GM12878 (cell line): ENCODE measurements around the gene LRRC27. TPM values are rescaled to one million over a fixed set of nuclear protein-coding genes. Genes with fewer than 3 reads are reported as not detected.

Experiments
- ATAC-seq: fragments of 200-7000 bp; cut with Tn5 transposase; 3 replicates; pipeline ENCODE4 v1.9.1; 2020; ENCODE audit warnings: mild to moderate bottlenecking, moderate library complexity
- BruUV-seq: library from RNA; stranded (reverse); fragments of 400-500 nt; replicated peaks from 2 replicates; lab custom pipeline; 2021; lab: Mats Ljungman, UMichigan
- CTCF ChIA-PET: fragments of 300-600 bp; sonication (Branson Sonifier 250); formaldehyde crosslinking; extraction: SDS; loops from one replicate; lab custom pipeline; 2021; ENCODE audit warnings: inconsistent platforms; lab: Yijun Ruan, JAX
- POLR2A ChIA-PET: fragments of 350-600 bp; formaldehyde crosslinking; extraction: SDS; loops from one replicate; lab custom pipeline; 2021; ENCODE audit warnings: inconsistent platforms; lab: Charles Lee
- RAD21 ChIA-PET: fragments of 300-600 bp; sonication (Branson Sonifier 250); formaldehyde crosslinking; loops from one replicate; lab custom pipeline; 2023; ENCODE audit warnings: antibody characterized with exemption; ENCODE audit not compliant: unreplicated experiment; lab: Charles Lee
- SMC1A ChIA-PET: fragments of 300-600 bp; sonication (Branson Sonifier 250); formaldehyde crosslinking; loops from one replicate; lab custom pipeline; 2023; ENCODE audit not compliant: unreplicated experiment, uncharacterized antibody; lab: Charles Lee
- DNase-seq: peaks from one replicate; pipeline ENCODE4 v3.0.0-alpha.2; 2011; ENCODE audit warnings: low read depth, low spot score
- FAIRE-seq: peaks from 3 replicates; lab custom pipeline; 2011; peaks lifted over from hg19 to GRCh38; lab: Jason Lieb, UNC
- H2AFZ ChIP-seq: 2 replicates; pipeline ENCODE4 v1.6.0; 2011; ENCODE audit warnings: low read depth, low read length, control low read depth; ENCODE audit not compliant: control insufficient read depth
- H3K27ac ChIP-seq: 2 replicates; pipeline ENCODE4 v1.5.1; 2011; ENCODE audit warnings: control low read depth; ENCODE audit not compliant: control insufficient read depth, insufficient read depth
- H3K27me3 ChIP-seq, 2 experiments: replicated peaks in 1 of 2; 2 replicates each; pipeline versions ENCODE4 v1.6.0 to v1.6.1; 2011; ENCODE audit warnings: low read length in 1 of 2; ENCODE audit not compliant: control insufficient read depth in 2 of 2, insufficient read depth in 2 of 2
- H3K36me3 ChIP-seq, 2 experiments: 2 replicates each; pipeline ENCODE4 v1.5.1; 2011; ENCODE audit warnings: low read length in 1 of 2; ENCODE audit not compliant: control insufficient read depth in 2 of 2, insufficient read depth in 2 of 2
- H3K4me1 ChIP-seq: 2 replicates; pipeline ENCODE4 v1.6.1; 2011; ENCODE audit warnings: mild to moderate bottlenecking, low read length, moderate library complexity, mixed read lengths; ENCODE audit not compliant: control insufficient read depth, insufficient read depth
- H3K4me2 ChIP-seq: 2 replicates; pipeline ENCODE4 v1.6.0; 2011; ENCODE audit warnings: control low read depth; ENCODE audit not compliant: control insufficient read depth, insufficient read depth
- H3K4me3 ChIP-seq: fragments of 200-600 bp; sonication (generic); 2 replicates; pipeline ENCODE4 v1.5.1; 2016
- H3K79me2 ChIP-seq: 2 replicates; pipeline ENCODE4 v1.6.0; 2011; ENCODE audit warnings: low read length; ENCODE audit not compliant: control insufficient read depth, insufficient read depth
- H3K9ac ChIP-seq: 2 replicates; pipeline ENCODE4 v1.8.0; 2011; ENCODE audit warnings: low read length, control low read depth, mixed read lengths; ENCODE audit not compliant: control insufficient read depth, insufficient read depth
- H3K9me3 ChIP-seq: replicated peaks from 3 replicates; pipeline ENCODE4 v1.5.1; 2011; ENCODE audit warnings: mild to moderate bottlenecking, low read length; ENCODE audit not compliant: control insufficient read depth, insufficient read depth
- H4K20me1 ChIP-seq: 2 replicates; pipeline ENCODE4 v1.6.0; 2011; ENCODE audit not compliant: control insufficient read depth, insufficient read depth
- ZNF622 ChIP-seq: fragments of 450-650 bp; IDR thresholded peaks from 2 replicates; pipeline ENCODE4 v1.6.1; 2017; ENCODE audit warnings: mild to moderate bottlenecking, inconsistent platforms
- WGBS: methylation state at CpG from one replicate; pipeline ENCODE4 v1.1.6; 2016; ENCODE audit warnings: low lambda C conversion rate; ENCODE audit not compliant: insufficient replicate concordance, insufficient coverage; ENCODE audit errors: missing lambda C conversion rate; 5-methylcytosine and 5-hydroxymethylcytosine counted together
- in situ Hi-C: fragments of 300-500 bp; cut with MboI; formaldehyde crosslinking; loops from 9 replicates; pipeline ENCODE4 v1.14.3; 2018; ENCODE audit warnings: mixed read lengths
- intact Hi-C: fragments of 100-400 bp; cut with micrococcal nuclease; formaldehyde crosslinking; loops from one replicate; pipeline ENCODE4 v1.14.2; 2022; ENCODE audit not compliant: unreplicated experiment
- polyA plus RNA-seq, 11 experiments: library from polyadenylated mRNA; depleted of rRNA in 4 of 11; unstranded in 6 of 11; stranded (reverse) in 5 of 11; fragments of >200 nt; fragmentation: Nextera tagmentation in 4 of 11; fragmentation: Illumina TruSeq in 1 of 11; extraction: Ambion mirVana in 4 of 11; extraction: Trizol in 1 of 11; gene quantifications; 1 replicate in 1 of 11; 2 replicates in 10 of 11; pipeline versions ENCODE4 v1.2.1 to v1.2.3, GENCODE V29; 2011 to 2016; ENCODE audit warnings: inconsistent platforms in 2 of 11, missing spikeins in 2 of 11, low read depth in 1 of 11
- total RNA-seq, 4 experiments: library from RNA; depleted of rRNA in 3 of 4; stranded (reverse); fragments of >200 nt in 3 of 4; fragmentation: Illumina TruSeq in 1 of 4; extraction: Trizol in 1 of 4; gene quantifications; 2 replicates each; pipeline versions ENCODE4 v1.2.1 to v1.2.3, GENCODE V29; 2013 to 2021
- TF ChIP-seq, protein P1 (sequence below): fragments of 450-650 bp; IDR thresholded peaks from 2 replicates; pipeline ENCODE4 v1.6.1; 2016; ENCODE audit warnings: mild to moderate bottlenecking, moderate library complexity, borderline replicate concordance
- TF ChIP-seq, protein P2 (sequence below): fragments of 450-650 bp; IDR thresholded peaks from 2 replicates; pipeline ENCODE4 v1.6.1; 2017; ENCODE audit warnings: borderline replicate concordance

The LRRC27 gene
- total and polyA plus RNA-seq, 10 of the 15 experiments (the other 5 are each of a cell fraction or from before 2014, with no cell fraction given): 0.48 to 6.9 (median 4.7) TPM

DNA sequence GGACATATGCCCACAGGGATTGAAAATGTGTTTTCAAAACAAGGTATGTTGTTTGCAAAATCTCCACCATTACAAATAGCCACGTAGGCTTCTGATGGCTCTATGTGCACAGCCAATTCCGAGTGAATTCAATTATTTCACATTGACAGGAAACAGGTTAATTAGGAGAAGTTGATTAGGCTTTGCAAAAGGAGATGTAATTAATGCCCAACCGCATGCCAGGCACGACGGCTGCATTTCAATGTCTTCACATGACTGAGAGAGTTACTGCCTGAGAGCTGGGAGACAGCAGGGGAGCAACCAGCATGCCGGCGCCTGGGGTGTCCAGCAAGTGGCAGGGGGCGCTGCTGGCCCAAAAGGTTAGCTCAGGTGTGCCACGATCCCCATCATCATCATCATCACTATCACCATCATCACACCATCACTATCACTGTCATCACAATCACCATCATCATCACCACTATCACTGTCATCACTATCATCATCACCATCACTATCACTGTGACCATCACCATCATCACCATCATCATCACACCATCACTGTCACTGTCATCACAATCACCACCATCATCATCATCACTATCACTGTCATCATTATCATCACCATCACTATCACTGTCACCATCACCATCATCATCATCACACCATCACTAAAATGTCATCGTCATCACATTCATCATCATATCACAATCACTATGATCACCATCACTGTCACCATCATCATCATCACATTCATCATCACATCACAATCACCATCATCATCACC is 95.2 kb downstream of the LRRC27 start (continued):
- TF ChIP-seq, protein P1, sequence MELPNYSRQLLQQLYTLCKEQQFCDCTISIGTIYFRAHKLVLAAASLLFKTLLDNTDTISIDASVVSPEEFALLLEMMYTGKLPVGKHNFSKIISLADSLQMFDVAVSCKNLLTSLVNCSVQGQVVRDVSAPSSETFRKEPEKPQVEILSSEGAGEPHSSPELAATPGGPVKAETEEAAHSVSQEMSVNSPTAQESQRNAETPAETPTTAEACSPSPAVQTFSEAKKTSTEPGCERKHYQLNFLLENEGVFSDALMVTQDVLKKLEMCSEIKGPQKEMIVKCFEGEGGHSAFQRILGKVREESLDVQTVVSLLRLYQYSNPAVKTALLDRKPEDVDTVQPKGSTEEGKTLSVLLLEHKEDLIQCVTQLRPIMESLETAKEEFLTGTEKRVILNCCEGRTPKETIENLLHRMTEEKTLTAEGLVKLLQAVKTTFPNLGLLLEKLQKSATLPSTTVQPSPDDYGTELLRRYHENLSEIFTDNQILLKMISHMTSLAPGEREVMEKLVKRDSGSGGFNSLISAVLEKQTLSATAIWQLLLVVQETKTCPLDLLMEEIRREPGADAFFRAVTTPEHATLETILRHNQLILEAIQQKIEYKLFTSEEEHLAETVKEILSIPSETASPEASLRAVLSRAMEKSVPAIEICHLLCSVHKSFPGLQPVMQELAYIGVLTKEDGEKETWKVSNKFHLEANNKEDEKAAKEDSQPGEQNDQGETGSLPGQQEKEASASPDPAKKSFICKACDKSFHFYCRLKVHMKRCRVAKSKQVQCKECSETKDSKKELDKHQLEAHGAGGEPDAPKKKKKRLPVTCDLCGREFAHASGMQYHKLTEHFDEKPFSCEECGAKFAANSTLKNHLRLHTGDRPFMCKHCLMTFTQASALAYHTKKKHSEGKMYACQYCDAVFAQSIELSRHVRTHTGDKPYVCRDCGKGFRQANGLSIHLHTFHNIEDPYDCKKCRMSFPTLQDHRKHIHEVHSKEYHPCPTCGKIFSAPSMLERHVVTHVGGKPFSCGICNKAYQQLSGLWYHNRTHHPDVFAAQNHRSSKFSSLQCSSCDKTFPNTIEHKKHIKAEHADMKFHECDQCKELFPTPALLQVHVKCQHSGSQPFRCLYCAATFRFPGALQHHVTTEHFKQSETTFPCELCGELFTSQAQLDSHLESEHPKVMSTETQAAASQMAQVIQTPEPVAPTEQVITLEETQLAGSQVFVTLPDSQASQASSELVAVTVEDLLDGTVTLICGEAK: no peak

DNA sequence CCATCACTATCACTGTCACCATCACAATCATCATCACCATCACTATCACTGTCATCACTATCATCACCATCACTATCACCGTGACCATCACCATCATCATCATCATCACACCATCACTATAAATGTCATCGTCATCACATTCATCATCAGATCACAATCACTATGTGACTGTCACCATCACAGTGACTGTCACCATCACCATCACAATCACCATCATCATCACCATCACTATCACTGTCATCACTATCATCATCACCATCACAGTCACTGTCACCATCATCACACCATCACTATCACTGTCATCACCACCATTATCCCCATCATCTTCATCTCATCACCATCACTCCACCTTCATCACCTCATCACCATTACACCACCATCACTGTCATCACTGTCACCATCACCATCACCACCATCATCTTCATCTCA is 96.0 kb downstream of the LRRC27 start:
- Histone ChIP-seq H3K27me3 (no peaks in the 10 kb centered on the region; a peak in 1 of 4 replicates), H3K4me3 (no peak overlapping the region), H2AFZ (no peak overlapping the region), H3K9me3 (no peaks in the 10 kb centered on the region), H3K4me1 (peaks cover 1% of the 10 kb centered on the region), H4K20me1 (no peaks in the 10 kb centered on the region), H3K9ac (no peak overlapping the region), H3K36me3 (no peaks in the 10 kb centered on the region), H3K4me2 (no peak overlapping the region)
- no peak for FAIRE-seq
- in situ Hi-C loops: no loop called here
- whole genome bisulfite sequencing: 85% methylated on average over 2 of the region's 2 CpGs
- ChIA-PET CTCF (no interaction called here), POLR2A (no interaction called here)
- intact Hi-C loops: no loop called here
- BruUV-seq: no TSS peak
- no peak for ATAC-seq
- TF ChIP-seq, protein P2, sequence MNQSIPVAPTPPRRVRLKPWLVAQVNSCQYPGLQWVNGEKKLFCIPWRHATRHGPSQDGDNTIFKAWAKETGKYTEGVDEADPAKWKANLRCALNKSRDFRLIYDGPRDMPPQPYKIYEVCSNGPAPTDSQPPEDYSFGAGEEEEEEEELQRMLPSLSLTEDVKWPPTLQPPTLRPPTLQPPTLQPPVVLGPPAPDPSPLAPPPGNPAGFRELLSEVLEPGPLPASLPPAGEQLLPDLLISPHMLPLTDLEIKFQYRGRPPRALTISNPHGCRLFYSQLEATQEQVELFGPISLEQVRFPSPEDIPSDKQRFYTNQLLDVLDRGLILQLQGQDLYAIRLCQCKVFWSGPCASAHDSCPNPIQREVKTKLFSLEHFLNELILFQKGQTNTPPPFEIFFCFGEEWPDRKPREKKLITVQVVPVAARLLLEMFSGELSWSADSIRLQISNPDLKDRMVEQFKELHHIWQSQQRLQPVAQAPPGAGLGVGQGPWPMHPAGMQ: 0 out of 2 replicates have a peak, but pooled peaks have one; percentile 15
- no peak for TF ChIP-seq ZNF622
- TF ChIP-seq, all 136 proteins: peak for 1
- DNase-seq: no peak
- ChIA-PET RAD21 (no interaction called here), SMC1A (no interaction called here)
- Histone ChIP-seq H3K79me2 (no peaks in the 10 kb centered on the region), H3K27ac (no peak overlapping the region)
